GM23248 (cell line): ENCODE measurements around the gene GOLGA1. TPM values are rescaled to one million over a fixed set of nuclear protein-coding genes. Genes with fewer than 3 reads are reported as not detected.

Source experiments
- DNase-seq: peaks from one replicate; pipeline ENCODE4 v3.0.0-alpha.2; 2015
- H2AFZ ChIP-seq: fragments of 200-600 bp; sonication (generic); 2 replicates; pipeline ENCODE4 v1.6.1; 2016; ENCODE audit warnings: antibody characterized with exemption
- H3F3A ChIP-seq: fragments of 200-600 bp; sonication (generic); 2 replicates; pipeline ENCODE4 v1.6.1; 2016; ENCODE audit warnings: mild to moderate bottlenecking, antibody characterized with exemption, mixed run types; ENCODE audit not compliant: insufficient read depth
- H3K27ac ChIP-seq: fragments of 200-600 bp; sonication (generic); 2 replicates; pipeline ENCODE4 v1.5.1; 2016; ENCODE audit warnings: mild to moderate bottlenecking
- H3K27me3 ChIP-seq: fragments of 200-600 bp; sonication (generic); replicated peaks from 2 replicates; pipeline ENCODE4 v1.6.1; 2016; ENCODE audit warnings: mild to moderate bottlenecking; ENCODE audit not compliant: insufficient read depth
- H3K36me3 ChIP-seq: fragments of 200-600 bp; sonication (generic); 2 replicates; pipeline ENCODE4 v1.6.1; 2016; ENCODE audit warnings: low read depth, mild to moderate bottlenecking
- H3K4me1 ChIP-seq: fragments of 200-600 bp; sonication (generic); 2 replicates; pipeline ENCODE4 v1.6.1; 2016; ENCODE audit warnings: mild to moderate bottlenecking; ENCODE audit not compliant: insufficient read depth
- H3K4me2 ChIP-seq: fragments of 200-600 bp; sonication (generic); one replicate; pipeline ENCODE4 v1.6.1; 2016; ENCODE audit warnings: mild to moderate bottlenecking; ENCODE audit not compliant: unreplicated experiment
- H3K4me3 ChIP-seq: fragments of 200-600 bp; sonication (generic); 2 replicates; pipeline ENCODE4 v1.5.1; 2016; ENCODE audit warnings: mild to moderate bottlenecking
- H3K79me2 ChIP-seq: fragments of 200-600 bp; sonication (generic); 2 replicates; pipeline ENCODE4 v1.6.1; 2016; ENCODE audit warnings: mild to moderate bottlenecking; ENCODE audit not compliant: insufficient read depth
- H3K9ac ChIP-seq: fragments of 200-600 bp; sonication (generic); 2 replicates; pipeline ENCODE4 v1.6.1; 2016; ENCODE audit warnings: mild to moderate bottlenecking
- H3K9me2 ChIP-seq: fragments of 200-600 bp; sonication (generic); 2 replicates; pipeline ENCODE4 v1.6.1; 2016; ENCODE audit warnings: mixed run types, mild to moderate bottlenecking, moderate library complexity; ENCODE audit not compliant: insufficient read depth
- H3K9me3 ChIP-seq: fragments of 200-600 bp; sonication (generic); one replicate; pipeline ENCODE4 v1.6.1; 2017; ENCODE audit warnings: low read depth
- H4K20me1 ChIP-seq: fragments of 200-600 bp; sonication (generic); 2 replicates; pipeline ENCODE4 v1.6.0; 2016; ENCODE audit not compliant: insufficient read depth
- EZH2 ChIP-seq: fragments of 200-600 bp; sonication (generic); IDR thresholded peaks from 2 replicates; pipeline ENCODE4 v1.6.1; 2018; ENCODE audit warnings: antibody characterized with exemption, mild to moderate bottlenecking; ENCODE audit not compliant: insufficient read depth, poor library complexity, severe bottlenecking
- EZH2phosphoT487 ChIP-seq: fragments of 200-600 bp; sonication (generic); IDR thresholded peaks from 2 replicates; pipeline ENCODE4 v1.6.1; 2018; ENCODE audit warnings: antibody characterized with exemption, moderate library complexity, mild to moderate bottlenecking, low read depth; ENCODE audit not compliant: insufficient read depth
- WGBS, 2 experiments: methylation state at CpG; one replicate each; pipeline ENCODE4 v1.1.6; 2015 to 2017; ENCODE audit warnings: low lambda C conversion rate in 2 of 2, low coverage in 1 of 2; ENCODE audit errors: missing lambda C conversion rate in 2 of 2; 5-methylcytosine and 5-hydroxymethylcytosine counted together
- in situ Hi-C: fragments of 300-500 bp; cut with MboI; formaldehyde crosslinking; loops from 2 replicates; pipeline ENCODE4 v1.15.0; 2020
- polyA plus RNA-seq: library from polyadenylated mRNA; unstranded; fragments of >200 nt; fragmentation: Nextera tagmentation; extraction: Ambion mirVana; gene quantifications from 2 replicates; pipeline ENCODE4 v1.2.1, GENCODE V29; 2016
- total RNA-seq: library from RNA; depleted of rRNA; stranded (reverse); fragments of >200 nt; shearing (Covaris generic); gene quantifications from 2 replicates; pipeline ENCODE4 v1.2.3, GENCODE V29; 2014

Gene GOLGA1
- total and polyA plus RNA-seq, 2 experiments from 2014 or later = 12.4 to 15.3 TPM

DNA sequence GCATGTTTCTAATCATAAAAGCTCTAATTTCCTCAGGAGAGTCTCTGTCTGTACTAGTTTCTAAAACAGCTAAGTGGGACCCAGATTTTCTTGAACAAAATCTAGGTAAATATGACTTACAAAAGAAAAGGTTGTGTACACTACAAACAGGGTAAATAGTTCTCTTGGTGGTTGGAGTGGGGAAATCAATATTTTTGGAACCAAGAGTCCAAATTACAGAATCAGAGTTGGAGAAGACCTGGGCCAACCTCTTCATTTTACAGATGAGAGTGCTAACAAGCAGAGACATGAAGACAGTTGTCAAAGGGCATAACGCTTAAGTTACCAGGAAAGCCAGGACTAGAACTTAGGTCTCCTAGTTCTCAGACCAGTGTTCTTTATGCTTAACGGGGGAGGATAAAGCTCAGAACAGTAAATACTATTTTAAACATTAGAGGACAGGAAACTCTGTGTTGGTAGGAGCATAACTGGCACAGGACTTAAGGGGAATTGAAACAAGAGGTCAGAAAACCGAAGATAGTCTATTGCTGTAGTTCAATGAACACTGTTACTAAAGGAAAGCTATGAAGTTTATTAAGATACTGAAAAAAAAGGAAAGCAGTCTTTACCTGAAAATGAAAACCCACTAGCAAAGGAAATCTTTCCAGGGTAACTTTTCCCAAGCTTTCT lies 9.3 kb upstream of the GOLGA1 start:
- Histone ChIP-seq H3K4me3 (no peak overlapping the region), H3F3A (no peaks in the 10 kb centered on the region), H3K9me3 (no peaks in the 10 kb centered on the region), H3K36me3 (no peaks in the 10 kb centered on the region), H3K9ac (no peak overlapping the region), H3K4me1 (no peaks in the 10 kb centered on the region), H3K27me3 (no peaks in the 10 kb centered on the region), H2AFZ (no peak overlapping the region), H3K9me2 (no peaks in the 10 kb centered on the region), H3K27ac (no peak overlapping the region), H3K4me2 (no peak overlapping the region), H4K20me1 (no peaks in the 10 kb centered on the region), H3K79me2 (no peaks in the 10 kb centered on the region)
- in situ Hi-C loops = no loop called here
- DNase-seq = no peak
- 95 to 97% methylated on average over 3 of the region's 3 CpGs for WGBS, 2 experiments
- TF ChIP-seq EZH2phosphoT487 (no peak), EZH2 (no peak)

- H3F3A ChIP-seq = no peaks in the 10 kb centered on the region
- H3K36me3 ChIP-seq = no peaks in the 10 kb centered on the region
- H3K4me2 ChIP-seq = no peak overlapping the region
- no peak for DNase-seq
- H3K4me3 ChIP-seq = no peak overlapping the region
- no peak overlapping the region for H3K27ac ChIP-seq
- H3K79me2 ChIP-seq = no peaks in the 10 kb centered on the region
- H3K9me3 ChIP-seq = no peaks in the 10 kb centered on the region
- TF ChIP-seq EZH2phosphoT487 = no peak
- no peak for TF ChIP-seq EZH2
- no peaks in the 10 kb centered on the region for H4K20me1 ChIP-seq
- no peak overlapping the region for H3K9ac ChIP-seq
- H3K27me3 ChIP-seq = no peaks in the 10 kb centered on the region
- in situ Hi-C loops = loop anchor here (25.0 kb wide), 1 partner anchor 188 kb away; the partner anchor contains the start of gene SCAI
- WGBS, 2 experiments = 83 to 98% methylated on average over 2 of the region's 2 CpGs
- H2AFZ ChIP-seq = no peak overlapping the region
- no peaks in the 10 kb centered on the region for H3K4me1 ChIP-seq
- H3K9me2 ChIP-seq = no peaks in the 10 kb centered on the region
Observed at GRCh38 chr9:124949387-124949786, 8.5 kb upstream of the GOLGA1 start.

DNA sequence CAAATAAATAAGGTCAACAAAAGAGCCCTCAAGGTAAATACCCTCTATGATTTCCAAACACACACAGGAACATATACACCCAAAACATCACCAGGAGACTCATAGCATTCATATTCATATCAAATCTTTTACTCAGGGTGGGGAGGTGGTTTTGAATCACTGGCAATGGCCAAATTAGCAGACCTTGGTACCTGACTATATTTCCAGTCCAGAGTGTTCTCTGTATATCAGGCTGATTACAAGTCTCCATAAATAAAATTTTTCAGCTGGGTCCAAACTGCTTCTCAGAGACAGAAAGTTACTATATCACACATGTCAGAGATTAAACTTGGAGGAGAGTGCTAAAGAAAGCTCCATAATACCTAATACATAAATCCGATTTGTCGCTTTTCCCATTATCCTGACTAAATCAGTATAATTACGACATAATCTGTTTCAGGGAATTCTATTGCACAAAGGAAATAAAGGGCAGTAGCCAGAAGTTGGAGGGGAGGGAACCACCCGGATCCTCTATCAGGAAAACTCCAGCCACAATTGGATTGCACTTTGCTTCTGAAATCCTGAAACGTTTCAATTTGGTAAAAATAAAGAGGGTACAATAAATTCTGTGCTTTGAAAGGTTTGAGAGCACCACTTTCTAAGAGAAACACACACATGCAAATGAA lies 7.0 kb upstream of the GOLGA1 start:
- Histone ChIP-seq H3K9me2 (no peaks in the 10 kb centered on the region), H3K9ac (no peak overlapping the region), H3K36me3 (no peaks in the 10 kb centered on the region), H3K4me1 (0 out of 2 replicates have a peak, but pooled peaks cover under 1% of the 10 kb centered on the region), H3K4me2 (no peak overlapping the region), H3K27me3 (no peaks in the 10 kb centered on the region), H3K4me3 (no peak overlapping the region), H3K27ac (no peak overlapping the region), H3K79me2 (peaks cover 4% of the 10 kb centered on the region; the same call in 1 of the 2 replicates), H3F3A (no peaks in the 10 kb centered on the region), H3K9me3 (no peaks in the 10 kb centered on the region), H4K20me1 (no peaks in the 10 kb centered on the region), H2AFZ (no peak overlapping the region)
- in situ Hi-C loops = loop anchor here (25.0 kb wide), 1 partner anchor 189 kb away; the partner anchor contains the start of gene SCAI
- TF ChIP-seq EZH2phosphoT487 (no peak), EZH2 (no peak)
- DNase-seq = no peak
- WGBS, 2 experiments = 73 to 75% methylated on average over 5 of the region's 5 CpGs

- no peak overlapping the region for H2AFZ ChIP-seq
- H3K27me3 ChIP-seq = no peaks in the 10 kb centered on the region
- H3K9me3 ChIP-seq = no peaks in the 10 kb centered on the region
- H3K4me1 ChIP-seq = peaks cover 10% of the 10 kb centered on the region; the same call in 1 of the 2 replicates
- no peaks in the 10 kb centered on the region for H3K9me2 ChIP-seq
- H4K20me1 ChIP-seq = no peaks in the 10 kb centered on the region
- H3K4me3 ChIP-seq = no peak overlapping the region
- H3F3A ChIP-seq = peaks cover 10% of the 10 kb centered on the region
- in situ Hi-C loops = loop anchor here (25.0 kb wide), 1 partner anchor 191 kb away; the partner anchor contains the start of gene SCAI
- DNase-seq = no peak
- H3K79me2 ChIP-seq = peaks cover 8% of the 10 kb centered on the region; the same call in 1 of the 2 replicates
- no peak overlapping the region for H3K4me2 ChIP-seq
- no peak overlapping the region for H3K27ac ChIP-seq
- no peak for TF ChIP-seq EZH2
- TF ChIP-seq EZH2phosphoT487 = no peak
- H3K9ac ChIP-seq = no peak overlapping the region
- 97 to 100% methylated on average over 1 of the region's 1 CpG for WGBS, 2 experiments
- H3K36me3 ChIP-seq = no peaks in the 10 kb centered on the region
Observed at GRCh38 chr9:124946167-124946566, 5.3 kb upstream of the GOLGA1 start.
